Astrocyte (in vitro differentiated cells and primary cell): Measurements from ENCODE around the gene CRY2.

Experiments
- EZH2 ChIP-seq: IDR thresholded peaks from 2 replicates; pipeline ENCODE4 v1.6.1; 2012; ENCODE audit warnings: mild to moderate bottlenecking, low read length, inconsistent platforms; ENCODE audit not compliant: insufficient read depth
- TF ChIP-seq, protein P1 (sequence below): IDR thresholded peaks from 2 replicates; pipeline ENCODE4 v1.5.1; 2011; ENCODE audit warnings: low read depth, mild to moderate bottlenecking, inconsistent platforms, low read length, moderate library complexity; ENCODE audit not compliant: insufficient read depth

DNA sequence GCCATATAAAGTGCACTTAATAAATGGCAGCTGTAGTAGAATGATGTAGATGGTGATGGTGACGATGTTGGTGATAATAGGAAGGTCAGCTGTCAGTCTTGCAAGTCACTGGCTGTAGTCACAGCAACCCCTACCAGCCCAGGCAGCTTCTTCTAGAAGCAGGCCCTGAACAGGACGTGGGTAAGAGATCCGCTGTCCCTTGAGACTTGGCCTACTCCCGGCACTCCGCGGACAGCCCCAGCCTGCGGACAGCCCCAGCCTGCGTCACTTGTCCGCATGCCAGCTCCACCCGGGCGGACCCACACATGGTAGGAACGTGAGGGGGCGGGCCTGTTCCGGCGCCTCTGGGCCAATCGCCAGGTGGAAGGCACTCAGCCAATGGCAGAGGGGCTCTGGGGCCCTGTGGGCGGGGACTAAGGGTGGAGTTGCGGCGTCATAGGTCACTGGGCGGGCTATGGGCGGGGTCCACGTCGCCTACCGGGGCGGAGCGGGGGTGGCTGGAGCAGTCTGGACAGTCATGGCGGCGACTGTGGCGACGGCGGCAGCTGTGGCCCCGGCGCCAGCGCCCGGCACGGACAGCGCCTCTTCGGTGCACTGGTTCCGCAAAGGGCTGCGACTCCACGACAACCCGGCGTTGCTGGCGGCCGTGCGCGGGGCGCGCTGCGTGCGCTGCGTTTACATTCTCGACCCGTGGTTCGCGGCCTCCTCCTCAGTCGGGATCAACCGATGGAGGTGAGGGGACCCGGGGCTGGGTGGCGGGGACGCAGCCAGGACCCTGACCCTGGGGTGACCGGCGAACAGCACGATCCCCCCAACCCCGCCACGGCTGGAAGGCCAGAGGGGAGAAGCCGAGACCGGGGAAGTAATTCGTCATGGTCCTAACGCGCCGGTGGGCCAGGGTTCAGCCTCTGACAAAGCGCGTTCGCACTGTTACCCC lies at the start of gene CRY2:
- TF ChIP-seq, protein P1, sequence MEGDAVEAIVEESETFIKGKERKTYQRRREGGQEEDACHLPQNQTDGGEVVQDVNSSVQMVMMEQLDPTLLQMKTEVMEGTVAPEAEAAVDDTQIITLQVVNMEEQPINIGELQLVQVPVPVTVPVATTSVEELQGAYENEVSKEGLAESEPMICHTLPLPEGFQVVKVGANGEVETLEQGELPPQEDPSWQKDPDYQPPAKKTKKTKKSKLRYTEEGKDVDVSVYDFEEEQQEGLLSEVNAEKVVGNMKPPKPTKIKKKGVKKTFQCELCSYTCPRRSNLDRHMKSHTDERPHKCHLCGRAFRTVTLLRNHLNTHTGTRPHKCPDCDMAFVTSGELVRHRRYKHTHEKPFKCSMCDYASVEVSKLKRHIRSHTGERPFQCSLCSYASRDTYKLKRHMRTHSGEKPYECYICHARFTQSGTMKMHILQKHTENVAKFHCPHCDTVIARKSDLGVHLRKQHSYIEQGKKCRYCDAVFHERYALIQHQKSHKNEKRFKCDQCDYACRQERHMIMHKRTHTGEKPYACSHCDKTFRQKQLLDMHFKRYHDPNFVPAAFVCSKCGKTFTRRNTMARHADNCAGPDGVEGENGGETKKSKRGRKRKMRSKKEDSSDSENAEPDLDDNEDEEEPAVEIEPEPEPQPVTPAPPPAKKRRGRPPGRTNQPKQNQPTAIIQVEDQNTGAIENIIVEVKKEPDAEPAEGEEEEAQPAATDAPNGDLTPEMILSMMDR, result no peak
- no peak for TF ChIP-seq EZH2
